Body of pancreas (tissue), 4 donors: ENCODE data around the gene GOLGA8T.
"Not testable (repeated sequence)": the region's sequence is repeated elsewhere in the genome, so short reads cannot be mapped to it uniquely, and the experiment has no call there.

ENCODE experiments used
- CTCF ChIP-seq, 7 experiments: fragments of 450-650 bp in 4 of 7; fragments of 200-600 bp in 3 of 7; sonication (generic) in 3 of 7; IDR thresholded peaks; one replicate each; pipeline ENCODE4 v1.5.1; 2016 to 2019; ENCODE audit warnings: antibody characterized with exemption in 7 of 7
- POLR2A ChIP-seq, 3 donors: fragments of 450-650 bp; IDR thresholded peaks; one replicate each; pipeline ENCODE4 v1.6.1; 2016; ENCODE audit warnings: antibody characterized with exemption in 3 of 3, mild to moderate bottlenecking in 2 of 3

DNA sequence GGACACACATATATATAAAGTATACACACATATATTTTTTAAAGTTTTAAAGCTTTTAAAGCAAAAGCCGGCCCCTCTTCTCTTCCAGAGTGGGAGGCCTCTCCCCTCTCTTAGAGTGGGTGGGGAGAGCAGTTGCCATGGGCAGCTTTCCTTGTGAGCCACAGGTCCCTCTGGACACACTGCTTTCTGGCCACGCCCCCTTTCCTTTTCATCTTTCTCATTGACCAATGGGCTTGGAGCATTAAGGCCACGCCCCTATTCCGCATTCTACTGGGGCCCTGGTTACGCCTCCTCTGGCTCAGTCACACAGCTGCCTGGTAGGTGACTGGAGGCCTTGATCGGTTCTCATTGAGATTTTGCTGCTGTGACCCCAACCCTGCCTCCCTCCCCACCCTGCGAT is at the start of gene GOLGA8T:
- not testable (repeated sequence) for TF ChIP-seq CTCF, POLR2A (IDR thresholded peaks at IDR 0.05)
